ENCODE results near the gene PNCK.
"Not testable (repeated sequence)": the region's sequence is repeated elsewhere in the genome, so short reads cannot be mapped to it uniquely, and the experiment has no call there.

- not testable (repeated sequence) for TF ChIP-seq EZH2 (IDR thresholded peaks at IDR 0.05; ENCODE audit: insufficient read depth, poor library complexity, severe bottlenecking); EZH2phosphoT487 (IDR thresholded peaks at IDR 0.05; ENCODE audit: insufficient read depth, low read depth)
Measured at GRCh38 chrX:153696538-153696937, 22.9 kb upstream of the PNCK start.
